GM12892 (cell line): ENCODE data around the gene HERC2.
"Not testable (repeated sequence)": the region's sequence is repeated elsewhere in the genome, so short reads cannot be mapped to it uniquely, and the experiment has no call there.

ENCODE experiments used
- DNase-seq: peaks from one replicate; pipeline ENCODE4 v3.0.0; 2011; ENCODE audit not compliant: insufficient read length
- FAIRE-seq: peaks from 2 replicates; lab custom pipeline; 2011; peaks lifted over from hg19 to GRCh38; lab: Jason Lieb, UNC
- POLR2A ChIP-seq: IDR thresholded peaks from 2 replicates; pipeline ENCODE4 v1.6.1; 2011; ENCODE audit warnings: low read depth, low read length, control low read depth
- POLR2AphosphoS5 ChIP-seq: IDR thresholded peaks from 2 replicates; pipeline ENCODE4 v1.6.1; 2011; ENCODE audit warnings: low read depth, low read length, control low read depth
- TAF1 ChIP-seq: IDR thresholded peaks from 2 replicates; pipeline ENCODE4 v1.6.1; 2011; ENCODE audit warnings: low read depth, mild to moderate bottlenecking, control low read depth, low read length, borderline replicate concordance

The HERC2 gene

GRCh38 chr15:28192772-28193171 lies 129.2 kb downstream of the HERC2 start:
- DNase-seq (no peak), FAIRE-seq (no peak)
- TF ChIP-seq POLR2A (no peak), POLR2AphosphoS5 (no peak), TAF1 (no peak)

GRCh38 chr15:28191832-28192231 lies 130.1 kb downstream of the HERC2 start:
- TF ChIP-seq TAF1 = no peak
- TF ChIP-seq POLR2A = no peak
- TF ChIP-seq POLR2AphosphoS5 = no peak
- FAIRE-seq = no peak
- DNase-seq = no peak

- FAIRE-seq = no peak
- DNase-seq = no peak
- TF ChIP-seq POLR2AphosphoS5 (no peak), TAF1 (no peak), POLR2A (no peak)
These were observed 131.4 kb downstream of the HERC2 start for GRCh38 chr15:28190391-28191174.

GRCh38 chr15:28185148-28185895 lies 136.7 kb downstream of the HERC2 start:
- TF ChIP-seq TAF1 (no peak), POLR2A (no peak), POLR2AphosphoS5 (no peak)
- DNase-seq = no peak
- no peak for FAIRE-seq

- no peak for FAIRE-seq
- no peak for DNase-seq
- TF ChIP-seq POLR2AphosphoS5 (no peak), POLR2A (no peak), TAF1 (no peak)
These were observed 137.8 kb downstream of the HERC2 start for GRCh38 chr15:28184166-28184565.

- no peak for FAIRE-seq
- TF ChIP-seq POLR2A (no peak), POLR2AphosphoS5 (no peak), TAF1 (no peak)
- no peak for DNase-seq
These were observed 139.2 kb downstream of the HERC2 start for GRCh38 chr15:28182731-28183130.

- FAIRE-seq (no peak), DNase-seq (no peak)
- TF ChIP-seq POLR2AphosphoS5 (no peak), POLR2A (no peak), TAF1 (no peak)
These were observed 139.8 kb downstream of the HERC2 start for GRCh38 chr15:28182216-28182615.

GRCh38 chr15:28181366-28181765 lies 140.6 kb downstream of the HERC2 start:
- DNase-seq (no peak), FAIRE-seq (no peak)
- no peak for TF ChIP-seq TAF1
- no peak for TF ChIP-seq POLR2AphosphoS5
- no peak for TF ChIP-seq POLR2A

GRCh38 chr15:28179270-28179669 lies 142.7 kb downstream of the HERC2 start:
- TF ChIP-seq TAF1 (no peak), POLR2A (no peak), POLR2AphosphoS5 (no peak)
- FAIRE-seq (no peak), DNase-seq (no peak)

GRCh38 chr15:28178727-28179126 lies 143.3 kb downstream of the HERC2 start:
- FAIRE-seq = no peak
- TF ChIP-seq POLR2A = no peak
- no peak for DNase-seq

GRCh38 chr15:28178290-28178689 lies 143.7 kb downstream of the HERC2 start:
- FAIRE-seq (no peak), DNase-seq (no peak)
- no peak for TF ChIP-seq POLR2A
- no peak for TF ChIP-seq POLR2AphosphoS5
- no peak for TF ChIP-seq TAF1

- FAIRE-seq (no peak), DNase-seq (no peak)
- TF ChIP-seq TAF1 (no peak), POLR2AphosphoS5 (no peak), POLR2A (no peak)
These were observed 152.6 kb downstream of the HERC2 start for GRCh38 chr15:28169366-28169765.

- DNase-seq = not testable (repeated sequence)
- FAIRE-seq = peak; percentile 51
These were observed 153.4 kb downstream of the HERC2 start for GRCh38 chr15:28168405-28169121.
